Astrocyte (in vitro differentiated cells and primary cell): ENCODE results near the gene LSP1. TPM values are rescaled to one million over a fixed set of nuclear protein-coding genes. Genes with fewer than 3 reads are reported as not detected.

Experiments used
- DNase-seq: peaks from one replicate; pipeline ENCODE4 v3.0.0-alpha.2; 2010; ENCODE audit warnings: low read depth
- FAIRE-seq: peaks from 2 replicates; lab custom pipeline; 2011; peaks lifted over from hg19 to GRCh38; lab: Jason Lieb, UNC
- H2AFZ ChIP-seq: 2 replicates; pipeline ENCODE4 v1.6.0; 2012; ENCODE audit warnings: low read depth, low read length, inconsistent platforms
- H3K27ac ChIP-seq: 2 replicates; pipeline ENCODE4 v1.5.1; 2011; ENCODE audit warnings: low read depth, low read length, inconsistent platforms
- H3K27me3 ChIP-seq: 2 replicates; pipeline ENCODE4 v1.6.0; 2011; ENCODE audit warnings: low read length, inconsistent platforms; ENCODE audit not compliant: insufficient read depth
- H3K36me3 ChIP-seq: 2 replicates; pipeline ENCODE4 v1.5.1; 2011; ENCODE audit warnings: low read length, inconsistent platforms; ENCODE audit not compliant: insufficient read depth
- H3K4me1 ChIP-seq: 2 replicates; pipeline ENCODE4 v1.5.1; 2011; ENCODE audit warnings: low read length, inconsistent platforms; ENCODE audit not compliant: insufficient read depth
- H3K4me2 ChIP-seq: 2 replicates; pipeline ENCODE4 v1.6.0; 2012; ENCODE audit warnings: low read length, inconsistent platforms
- H3K4me3 ChIP-seq: 2 replicates; pipeline ENCODE4 v1.5.1; 2011; ENCODE audit warnings: low read depth, mild to moderate bottlenecking, low read length, inconsistent platforms; ENCODE audit not compliant: insufficient read depth
- H3K79me2 ChIP-seq: 2 replicates; pipeline ENCODE4 v1.6.0; 2012; ENCODE audit warnings: mild to moderate bottlenecking, low read length, inconsistent platforms; ENCODE audit not compliant: insufficient read depth
- H3K9ac ChIP-seq: 2 replicates; pipeline ENCODE4 v1.6.0; 2012; ENCODE audit warnings: mild to moderate bottlenecking, low read length, inconsistent platforms
- H3K9me3 ChIP-seq: 2 replicates; pipeline ENCODE4 v1.5.1; 2012; ENCODE audit warnings: low read depth, mild to moderate bottlenecking, low read length, inconsistent platforms; ENCODE audit not compliant: insufficient read depth
- H4K20me1 ChIP-seq: 2 replicates; pipeline ENCODE4 v1.6.0; 2012; ENCODE audit warnings: low read length, inconsistent platforms; ENCODE audit not compliant: insufficient read depth
- H3K27ac Mint-ChIP-seq: one replicate; pipeline ENCODE4 v1.8.0; 2021; ENCODE audit warnings: mild to moderate bottlenecking, mixed read lengths; ENCODE audit not compliant: unreplicated experiment
- H3K27me3 Mint-ChIP-seq: one replicate; pipeline ENCODE4 v1.8.0; 2021; ENCODE audit warnings: low read depth, mixed read lengths; ENCODE audit not compliant: unreplicated experiment
- H3K36me3 Mint-ChIP-seq: one replicate; pipeline ENCODE4 v1.8.0; 2021; ENCODE audit warnings: low read depth, mixed read lengths; ENCODE audit not compliant: unreplicated experiment
- H3K4me1 Mint-ChIP-seq: one replicate; pipeline ENCODE4 v1.8.0; 2021; ENCODE audit warnings: low read depth, mixed read lengths; ENCODE audit not compliant: unreplicated experiment
- H3K4me3 Mint-ChIP-seq: one replicate; pipeline ENCODE4 v1.8.0; 2021; ENCODE audit warnings: mild to moderate bottlenecking, moderate library complexity, mixed read lengths; ENCODE audit not compliant: unreplicated experiment
- H3K9me3 Mint-ChIP-seq: one replicate; pipeline ENCODE4 v1.8.0; 2021; ENCODE audit warnings: mild to moderate bottlenecking, mixed read lengths; ENCODE audit not compliant: unreplicated experiment
- CTCF ChIP-seq: IDR thresholded peaks from 2 replicates; pipeline ENCODE4 v1.5.1; 2011; ENCODE audit warnings: low read depth, mild to moderate bottlenecking, inconsistent platforms, low read length, moderate library complexity; ENCODE audit not compliant: insufficient read depth
- EZH2 ChIP-seq: IDR thresholded peaks from 2 replicates; pipeline ENCODE4 v1.6.1; 2012; ENCODE audit warnings: mild to moderate bottlenecking, low read length, inconsistent platforms; ENCODE audit not compliant: insufficient read depth
- total RNA-seq: library from RNA; stranded (reverse); gene quantifications from 2 replicates; pipeline ENCODE4 v1.2.1, GENCODE V29; 2021

The LSP1 gene
- total RNA-seq, 1 donor from 2014 or later, result 1.3 TPM

- Histone ChIP-seq H3K4me3 (no peak overlapping the region), H3K79me2 (no peaks in the 10 kb centered on the region), H3K27ac (no peak overlapping the region), H3K4me2 (no peak overlapping the region), H3K27me3 (peaks cover 2% of the 10 kb centered on the region), H4K20me1 (no peaks in the 10 kb centered on the region), H3K9ac (no peak overlapping the region), H3K4me1 (no peaks in the 10 kb centered on the region), H3K9me3 (no peaks in the 10 kb centered on the region), H2AFZ (no peak overlapping the region), H3K36me3 (no peaks in the 10 kb centered on the region)
- FAIRE-seq (no peak), DNase-seq (no peak)
- H3K4me3 Mint-ChIP-seq, result no peak overlapping the region
- TF ChIP-seq CTCF (no peak), EZH2 (no peak)
- H3K36me3 Mint-ChIP-seq, result no peaks in the 10 kb centered on the region
- peaks cover 11% of the 10 kb centered on the region for H3K27me3 Mint-ChIP-seq
- H3K9me3 Mint-ChIP-seq, result no peaks in the 10 kb centered on the region
- no peak overlapping the region for H3K27ac Mint-ChIP-seq
- peaks cover 4% of the 10 kb centered on the region for H3K4me1 Mint-ChIP-seq
These were observed 64.9 kb downstream of the LSP1 start for GRCh38 chr11:1917523-1918435.

- peaks cover 12% of the 10 kb centered on the region for H3K27me3 Mint-ChIP-seq
These were observed 65.8 kb downstream of the LSP1 start for GRCh38 chr11:1918436-1919315.

More at GRCh38 chr11:1918436-1919315, 65.8 kb downstream of the LSP1 start:
- Histone ChIP-seq H3K4me3 (no peak overlapping the region), H3K4me1 (no peaks in the 10 kb centered on the region), H4K20me1 (no peaks in the 10 kb centered on the region), H3K36me3 (no peaks in the 10 kb centered on the region), H3K9ac (no peak overlapping the region), H3K79me2 (no peaks in the 10 kb centered on the region), H3K27me3 (peaks cover 2% of the 10 kb centered on the region), H3K27ac (no peak overlapping the region), H3K9me3 (no peaks in the 10 kb centered on the region), H3K4me2 (no peak overlapping the region), H2AFZ (no peak overlapping the region)
- FAIRE-seq (no peak), DNase-seq (no peak)
- no peak for TF ChIP-seq CTCF
- no peak for TF ChIP-seq EZH2
- Mint-ChIP-seq H3K9me3 (no peaks in the 10 kb centered on the region), H3K36me3 (no peaks in the 10 kb centered on the region), H3K4me1 (peaks cover 4% of the 10 kb centered on the region), H3K27ac (no peak overlapping the region), H3K4me3 (no peak overlapping the region)
